SH-SY5Y (cell line): ENCODE results near the gene ABCG5.

Experiments
- GATA2 ChIP-seq: IDR thresholded peaks from 2 replicates; pipeline ENCODE4 v1.6.1; 2011; ENCODE audit warnings: mild to moderate bottlenecking, low read depth, low read length
- GATA3 ChIP-seq: IDR thresholded peaks from 2 replicates; pipeline ENCODE4 v1.6.1; 2011; ENCODE audit warnings: low read depth, mild to moderate bottlenecking, low read length, moderate library complexity

Gene ABCG5

DNA sequence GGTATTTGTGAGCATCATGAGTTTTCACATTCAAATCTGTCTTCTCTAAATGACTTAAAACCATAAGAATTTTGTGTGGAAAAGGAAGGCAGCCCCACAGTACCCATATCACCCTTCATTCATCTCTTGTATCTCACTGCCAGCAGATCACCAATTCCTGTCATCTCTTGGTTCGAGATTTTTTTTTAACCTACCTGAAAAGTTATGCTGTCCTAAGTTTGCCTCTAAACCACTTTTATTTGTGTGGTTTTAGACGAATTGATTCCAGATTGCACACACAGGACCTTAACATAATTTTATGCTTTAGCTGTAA lies 32.0 kb downstream of the ABCG5 start:
- TF ChIP-seq GATA2 = no peak
- no peak for TF ChIP-seq GATA3

- TF ChIP-seq GATA3 (no peak), GATA2 (no peak)
Measured at GRCh38 chr2:43803113-43803512, 35.5 kb downstream of the ABCG5 start.

GRCh38 chr2:43802135-43802534 lies 36.5 kb downstream of the ABCG5 start:
- TF ChIP-seq GATA3 (no peak), GATA2 (no peak)

DNA sequence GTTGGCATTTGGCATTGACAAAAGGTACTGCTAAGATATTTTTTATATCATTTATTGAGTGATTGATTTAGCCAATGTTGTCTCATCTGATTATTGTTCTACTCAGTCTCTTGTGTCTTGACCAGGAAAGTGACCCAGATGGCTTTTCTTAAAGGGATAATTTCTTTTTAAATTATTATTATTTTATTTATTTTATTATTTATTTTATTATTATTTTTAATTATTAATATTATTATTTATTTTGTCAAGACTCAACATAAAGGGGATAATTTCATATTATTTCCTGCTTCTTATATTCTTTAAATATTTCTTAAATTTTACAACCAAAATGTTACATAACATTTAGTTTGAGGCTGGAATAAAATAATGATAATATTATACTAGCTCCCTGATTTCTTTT lies 37.7 kb downstream of the ABCG5 start:
- TF ChIP-seq GATA3 (no peak), GATA2 (no peak)

DNA sequence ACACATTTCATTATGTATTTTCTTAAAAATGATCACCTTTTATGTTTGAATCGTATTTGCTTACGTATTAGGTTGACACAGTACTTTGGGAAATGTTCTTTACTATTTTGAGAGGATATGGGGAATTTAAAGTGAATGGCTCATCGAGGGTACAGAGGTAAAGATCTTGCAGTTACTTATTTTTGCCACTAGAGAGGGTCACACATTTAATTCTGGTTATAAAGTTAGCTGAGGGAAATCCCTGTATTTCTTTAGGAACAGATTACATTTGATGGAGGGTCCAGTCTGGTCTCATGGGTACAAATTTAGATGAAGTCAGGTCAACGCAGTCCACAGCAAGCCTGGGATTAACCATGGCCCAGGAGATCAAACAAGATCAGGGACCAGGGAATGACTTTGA lies 40.3 kb downstream of the ABCG5 start:
- TF ChIP-seq GATA2 (no peak), GATA3 (no peak)

- TF ChIP-seq GATA3 (no peak), GATA2 (no peak)
Measured at GRCh38 chr2:43796206-43796605, 42.4 kb downstream of the ABCG5 start.

DNA sequence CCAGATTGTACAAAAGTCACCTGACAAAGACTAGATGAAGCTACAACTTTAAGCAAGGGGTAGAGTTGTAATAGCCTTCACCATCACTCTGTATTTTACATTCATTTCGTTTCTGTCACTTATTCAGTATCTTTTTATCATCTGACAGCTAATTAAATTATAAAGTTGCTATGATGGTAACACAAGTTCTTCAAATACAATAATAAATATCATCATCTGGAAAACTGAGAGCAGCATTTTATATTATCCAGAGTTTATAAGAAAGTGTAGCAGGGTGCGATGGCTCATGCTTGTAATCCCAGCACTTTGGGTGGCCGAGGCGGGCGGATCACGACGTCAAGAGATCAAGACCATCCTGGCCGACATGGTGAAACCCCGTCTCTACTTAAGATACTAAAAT lies 43.7 kb downstream of the ABCG5 start:
- TF ChIP-seq GATA3 = no peak
- no peak for TF ChIP-seq GATA2

DNA sequence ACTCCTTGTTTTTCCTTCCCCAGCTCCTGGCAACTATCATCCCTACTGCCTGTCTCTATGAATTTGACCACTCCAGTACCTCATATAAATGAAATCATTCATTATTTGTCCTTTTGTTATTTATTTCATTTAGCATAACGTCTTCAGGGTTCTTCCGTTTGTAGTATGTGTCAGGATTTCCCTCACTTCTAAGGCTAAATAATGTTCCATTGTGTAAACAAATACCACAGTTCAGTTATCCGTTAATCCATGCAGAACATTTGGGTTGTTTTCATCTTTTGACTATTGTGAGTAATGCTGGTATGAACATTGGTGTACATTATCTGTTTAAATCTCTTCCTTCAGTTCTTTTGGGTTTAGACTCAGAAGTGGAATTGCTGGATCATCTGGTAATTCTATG lies 46.0 kb downstream of the ABCG5 start:
- TF ChIP-seq GATA3 (no peak), GATA2 (no peak)

DNA sequence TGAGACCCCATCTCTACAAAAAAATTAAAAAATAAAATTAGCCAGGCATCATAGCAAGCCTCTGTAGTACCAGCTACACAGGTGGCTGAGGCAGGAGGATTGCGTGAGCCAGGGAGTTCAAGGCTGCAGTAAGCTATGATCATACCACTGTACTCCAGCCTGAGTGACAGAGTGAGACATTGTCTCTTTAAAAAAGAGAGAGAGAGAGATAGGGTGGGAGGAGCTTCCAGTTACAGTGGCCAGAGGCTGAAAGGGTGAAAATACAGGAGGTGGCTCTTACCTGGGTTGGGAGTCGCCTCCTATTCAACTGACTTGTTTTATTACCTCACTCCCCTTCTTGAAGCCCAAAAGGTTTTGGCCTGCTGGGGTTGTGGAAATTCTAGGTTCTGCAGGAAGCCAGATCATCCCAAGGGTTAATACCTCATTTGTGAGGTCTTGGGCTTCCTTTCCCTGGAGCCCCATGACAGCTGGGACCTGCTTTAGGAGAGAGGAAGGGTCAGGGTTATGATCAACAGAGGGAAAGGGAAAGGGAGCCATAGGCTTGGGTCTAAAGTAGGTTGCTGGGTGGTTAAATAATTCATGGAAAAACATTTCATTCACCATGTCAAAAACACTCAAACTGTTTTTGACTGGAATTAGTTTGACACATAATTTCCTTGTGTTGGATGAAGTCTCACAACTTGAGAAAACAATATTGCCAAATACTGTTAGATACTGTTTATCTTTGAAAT lies 47.4 kb downstream of the ABCG5 start:
- TF ChIP-seq GATA3 (no peak), GATA2 (no peak)

DNA sequence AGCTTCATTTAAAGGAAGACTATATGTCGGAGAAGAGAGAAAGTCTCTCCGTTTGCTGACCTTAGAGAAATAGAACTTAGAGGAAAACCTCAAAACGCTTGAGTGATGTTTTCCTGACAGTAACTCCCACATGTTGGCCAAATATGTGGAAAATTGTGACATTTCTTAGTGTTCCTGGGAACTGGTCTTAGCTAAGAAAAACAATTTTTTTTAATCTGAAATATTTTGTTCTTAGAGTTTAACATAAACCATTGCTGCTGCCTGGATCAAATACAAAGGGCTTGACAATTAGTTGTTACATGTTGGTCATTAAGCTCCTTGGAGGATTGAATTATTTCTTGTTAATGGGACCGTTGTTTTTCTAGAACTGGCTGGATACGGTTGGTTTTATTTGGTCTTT lies 48.5 kb downstream of the ABCG5 start:
- TF ChIP-seq GATA2 (no peak), GATA3 (no peak)

DNA sequence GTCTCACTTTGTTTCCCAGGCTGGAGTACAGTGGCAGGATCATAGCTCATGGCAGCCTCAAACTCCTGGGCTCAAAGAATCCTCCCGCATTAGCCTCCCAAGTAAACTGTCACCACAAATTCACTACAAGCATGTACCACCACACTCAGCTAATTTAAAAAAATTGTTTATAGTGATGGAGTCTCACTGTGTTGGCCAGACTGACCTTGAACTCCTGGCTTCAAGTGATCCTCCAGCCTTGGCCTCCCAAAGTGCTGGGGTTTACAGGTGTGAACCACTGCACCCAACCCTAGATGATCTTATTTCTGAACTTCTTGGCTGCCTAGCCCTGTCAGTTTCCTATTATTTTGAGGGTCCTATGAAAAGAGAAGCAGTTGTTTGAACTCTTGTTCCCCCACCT lies 50.0 kb downstream of the ABCG5 start:
- no peak for TF ChIP-seq GATA3
- no peak for TF ChIP-seq GATA2

- no peak for TF ChIP-seq GATA3
- no peak for TF ChIP-seq GATA2
Measured at GRCh38 chr2:43787895-43788294, 50.7 kb downstream of the ABCG5 start.

DNA sequence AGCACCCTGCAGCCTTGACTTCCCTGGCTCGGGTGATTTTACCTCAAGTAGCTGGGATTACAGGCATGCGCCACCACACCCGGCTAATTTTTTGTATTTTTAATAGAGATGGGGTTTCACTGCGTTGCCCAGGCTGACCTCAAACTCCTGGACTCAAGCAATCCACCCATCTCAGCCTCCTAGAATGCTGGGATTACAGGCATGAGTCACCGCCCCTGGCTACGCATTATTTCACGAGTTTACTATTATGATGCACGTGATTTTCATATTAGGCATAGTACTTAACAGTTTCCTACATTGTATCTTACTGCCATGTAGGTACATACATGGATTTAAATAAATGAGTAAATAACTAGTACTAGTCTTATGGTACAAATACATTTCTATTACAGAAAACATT lies 60.4 kb downstream of the ABCG5 start:
- TF ChIP-seq GATA3 = no peak
- no peak for TF ChIP-seq GATA2

- TF ChIP-seq GATA2 (no peak), GATA3 (no peak)
Measured at GRCh38 chr2:43777306-43777926, 61.2 kb downstream of the ABCG5 start.

DNA sequence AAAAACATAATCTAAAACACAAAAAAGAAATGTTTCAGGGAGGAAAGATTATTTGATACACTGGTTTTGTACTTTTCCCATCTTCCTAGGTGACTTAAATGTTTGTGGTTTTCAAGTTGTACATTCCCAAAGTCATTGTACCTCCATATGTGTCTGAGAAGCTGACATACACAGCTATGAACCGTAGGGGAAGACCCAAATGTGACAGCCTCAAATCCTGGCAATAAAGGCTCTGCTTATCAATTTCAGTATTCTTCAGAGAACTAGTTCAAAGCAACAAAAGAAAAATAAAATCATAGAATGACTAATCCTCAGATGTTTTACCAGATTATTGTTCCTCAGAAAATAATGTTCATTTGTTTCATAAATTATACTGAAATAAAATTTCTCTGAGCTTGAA lies 62.3 kb downstream of the ABCG5 start:
- no peak for TF ChIP-seq GATA2
- TF ChIP-seq GATA3 = no peak
